HCT116 (cell line): ENCODE measurements around the gene LYL1. TPM values are rescaled to one million over a fixed set of nuclear protein-coding genes. Genes with fewer than 3 reads are reported as not detected.

ENCODE experiments used
- ATAC-seq: fragments of 200-7000 bp; cut with Tn5 transposase; 2 replicates; pipeline ENCODE4 v1.9.1; 2020; ENCODE audit warnings: mild to moderate bottlenecking, moderate library complexity
- BruUV-seq: library from RNA; stranded (reverse); fragments of 400-500 nt; replicated peaks from 2 replicates; lab custom pipeline; 2021; lab: Mats Ljungman, UMichigan
- CTCF ChIA-PET: fragments of 300-600 bp; sonication (Branson Sonifier 250); formaldehyde crosslinking; loops from one replicate; lab custom pipeline; 2021; ENCODE audit warnings: antibody characterized with exemption; lab: Charles Lee
- POLR2A ChIA-PET: fragments of 300-600, 350-600 bp; sonication (Branson Sonifier 250); formaldehyde crosslinking; loops from one replicate; lab custom pipeline; 2021; ENCODE audit warnings: antibody characterized with exemption; lab: Charles Lee
- RAD21 ChIA-PET, 2 experiments: fragments of 300-600 bp; sonication (Branson Sonifier 250); formaldehyde crosslinking; loops; one replicate each; lab custom pipeline; 2023; ENCODE audit warnings: low total read pairs in 2 of 2; ENCODE audit not compliant: uncharacterized antibody in 2 of 2, unreplicated experiment in 2 of 2, low non-redundant PET in 1 of 2; lab: Charles Lee
- DNase-seq: peaks from one replicate; pipeline ENCODE4 v3.0.0-alpha.2; 2010; ENCODE audit warnings: low read depth, low spot score
- H2AFZ ChIP-seq: fragments of 200-600 bp; shearing (Covaris generic), sonication (generic); 2 replicates; pipeline ENCODE4 v1.6.1; 2017; ENCODE audit warnings: low read depth, mixed run types, mixed read lengths, antibody characterized with exemption, low read length; ENCODE audit not compliant: poor library complexity, severe bottlenecking
- H3K27ac ChIP-seq: 2 replicates; pipeline ENCODE4 v1.5.1; 2012; ENCODE audit warnings: low read depth, low read length
- H3K27me3 ChIP-seq: fragments of 200-600 bp; sonication (generic); 2 replicates; pipeline ENCODE4 v1.6.1; 2016; ENCODE audit warnings: mixed run types, low read length, mixed read lengths; ENCODE audit not compliant: insufficient read depth
- H3K36me3 ChIP-seq, 2 experiments: fragments of 200-500 bp in 1 of 2; fragments of 200-600 bp in 1 of 2; sonication (Bioruptor generic) in 1 of 2; sonication (generic) in 1 of 2; 2 replicates each; pipeline versions ENCODE4 v1.5.1 to v1.6.1; 2014 to 2016; ENCODE audit warnings: low read length in 2 of 2, inconsistent platforms in 1 of 2, mixed read lengths in 1 of 2, mixed run types in 1 of 2; ENCODE audit not compliant: insufficient read depth in 2 of 2, control insufficient read depth in 1 of 2
- H3K4me1 ChIP-seq, 2 experiments: fragments of 200-600 bp in 1 of 2; sonication (generic) in 1 of 2; 2 replicates each; pipeline versions ENCODE4 v1.5.1 to v1.6.1; 2012 to 2017; ENCODE audit warnings: low read length in 2 of 2, inconsistent platforms in 1 of 2, mild to moderate bottlenecking in 1 of 2, mixed read lengths in 1 of 2, mixed run types in 1 of 2, moderate library complexity in 1 of 2; ENCODE audit not compliant: insufficient read depth in 2 of 2, control insufficient read depth in 1 of 2
- H3K4me2 ChIP-seq: fragments of 200-600 bp; sonication (generic); 2 replicates; pipeline ENCODE4 v1.6.1; 2017; ENCODE audit warnings: mixed run types, low read length, mixed read lengths
- H3K4me3 ChIP-seq, 2 experiments: fragments of 200-600 bp in 1 of 2; sonication (generic) in 1 of 2; replicated peaks in 1 of 2; 2 replicates each; pipeline ENCODE4 v1.5.1; 2011 to 2016; ENCODE audit warnings: low read length in 2 of 2, control low read depth in 1 of 2, low read depth in 1 of 2, mild to moderate bottlenecking in 1 of 2, mixed read lengths in 1 of 2, mixed run types in 1 of 2
- H3K79me2 ChIP-seq: fragments of 200-600 bp; sonication (generic); 2 replicates; pipeline ENCODE4 v1.6.1; 2017; ENCODE audit warnings: mild to moderate bottlenecking, mixed run types, low read length, moderate library complexity, mixed read lengths; ENCODE audit not compliant: insufficient read depth
- H3K9ac ChIP-seq: fragments of 200-600 bp; sonication (generic); 2 replicates; pipeline ENCODE4 v1.6.1; 2016; ENCODE audit warnings: low read length, mixed read lengths
- H3K9me2 ChIP-seq: fragments of 200-600 bp; sonication (generic), shearing (Covaris generic); 2 replicates; pipeline ENCODE4 v1.6.1; 2017; ENCODE audit warnings: mixed run types, mild to moderate bottlenecking, moderate library complexity; ENCODE audit not compliant: insufficient read depth
- H3K9me3 ChIP-seq, 2 experiments: fragments of 200-500 bp in 1 of 2; fragments of 200-600 bp in 1 of 2; sonication (Bioruptor generic) in 1 of 2; sonication (generic) in 1 of 2; 2 replicates each; pipeline ENCODE4 v1.6.1; 2014 to 2017; ENCODE audit warnings: low read length in 2 of 2, mixed read lengths in 2 of 2, inconsistent platforms in 1 of 2, low read depth in 1 of 2, mild to moderate bottlenecking in 1 of 2, mixed run types in 1 of 2, moderate library complexity in 1 of 2; ENCODE audit not compliant: control insufficient read depth in 1 of 2, insufficient read depth in 1 of 2
- H4K20me1 ChIP-seq: fragments of 200-600 bp; sonication (generic), shearing (Covaris generic); 2 replicates; pipeline ENCODE4 v1.6.1; 2017; ENCODE audit warnings: mixed run types, mild to moderate bottlenecking, moderate library complexity; ENCODE audit not compliant: insufficient read depth
- EGR1 ChIP-seq: IDR thresholded peaks from 2 replicates; pipeline ENCODE4 v1.6.1; 2012; ENCODE audit warnings: low read depth
- EZH2 ChIP-seq: fragments of 200-600 bp; sonication (generic); IDR thresholded peaks from 2 replicates; pipeline ENCODE4 v1.6.1; 2017; ENCODE audit warnings: antibody characterized with exemption, mixed run types
- EZH2phosphoT487 ChIP-seq: fragments of 200-600 bp; IDR thresholded peaks from 2 replicates; pipeline ENCODE4 v1.6.1; 2018; ENCODE audit warnings: antibody characterized with exemption, borderline replicate concordance
- POLR2A ChIP-seq: IDR thresholded peaks from 2 replicates; pipeline ENCODE4 v1.7.0; 2011; ENCODE audit warnings: borderline replicate concordance; ENCODE audit not compliant: insufficient read depth, insufficient read length; ENCODE audit errors: extremely low read depth
- POLR2AphosphoS5 ChIP-seq: IDR thresholded peaks from 2 replicates; pipeline ENCODE4 v1.6.1; 2011; ENCODE audit warnings: mild to moderate bottlenecking, low read depth, low read length, moderate library complexity
- ZFX ChIP-seq: fragments of 450-650 bp; IDR thresholded peaks from 2 replicates; pipeline ENCODE4 v1.6.1; 2017
- intact Hi-C: fragments of 100-400 bp; cut with micrococcal nuclease; formaldehyde crosslinking; loops from 2 replicates; pipeline ENCODE4 v1.10.0; 2022
- total RNA-seq: library from RNA; stranded (reverse); gene quantifications from one replicate; pipeline ENCODE4 v1.2.1, GENCODE V29; 2021; ENCODE audit not compliant: unreplicated experiment

LYL1 gene
- total RNA-seq, 1 experiment from 2014 or later = 2.6 TPM

- POLR2A ChIA-PET = interaction anchor here (0.8 to 1.8 kb wide), 4 partner anchors 34 to 153 kb away, joined by 3 to 16 read pairs (median 5); no protein-coding TSS in a partner anchor
- Histone ChIP-seq H3K4me1 (peaks cover 21 to 43% of the 10 kb centered on the region in 2 experiments; a peak in 3 of 4 replicates), H3K9ac (peak overlapping the region; percentile 99), H3K36me3 (peaks cover 9 to 33% of the 10 kb centered on the region in 2 experiments; a peak in 3 of 4 replicates), H2AFZ (no peak overlapping the region), H3K4me2 (peak overlapping the region; percentile 89), H3K9me2 (no peaks in the 10 kb centered on the region), H3K27ac (peak overlapping the region; percentile 100), H4K20me1 (peaks cover 24% of the 10 kb centered on the region; the same call in 1 of the 2 replicates), H3K9me3 (no peaks in the 10 kb centered on the region), H3K27me3 (no peaks in the 10 kb centered on the region), H3K4me3 (peak overlapping the region; percentile 93 to 95), H3K79me2 (peaks cover 87% of the 10 kb centered on the region)
- DNase-seq = no peak
- peak; percentile 56 for ATAC-seq
- RAD21 ChIA-PET = interaction anchor here in 1 of 2 experiments (0.8 kb wide), 1 partner anchor 27 kb away, joined by 6 read pairs; no protein-coding TSS in a partner anchor
- intact Hi-C loops = loop anchor here (5.0 kb wide), 1 partner anchor 144 kb away; no protein-coding TSS in a partner anchor
- no TSS peak for BruUV-seq
- TF ChIP-seq EGR1 (peak; percentile 91), POLR2AphosphoS5 (no peak), EZH2phosphoT487 (no peak), EZH2 (no peak), POLR2A (no peak), ZFX (peak; percentile 96; the same call in 1 of the 2 replicates)
- CTCF ChIA-PET = interaction anchor here (1.0 to 2.2 kb wide), 8 partner anchors 17 to 153 kb away, joined by 3 to 9 read pairs (median 4); no protein-coding TSS in a partner anchor
Measured at GRCh38 chr19:13118424-13119193, 16.0 kb upstream of the LYL1 start.
